ENCODE measurements around the gene CERK.

DNA sequence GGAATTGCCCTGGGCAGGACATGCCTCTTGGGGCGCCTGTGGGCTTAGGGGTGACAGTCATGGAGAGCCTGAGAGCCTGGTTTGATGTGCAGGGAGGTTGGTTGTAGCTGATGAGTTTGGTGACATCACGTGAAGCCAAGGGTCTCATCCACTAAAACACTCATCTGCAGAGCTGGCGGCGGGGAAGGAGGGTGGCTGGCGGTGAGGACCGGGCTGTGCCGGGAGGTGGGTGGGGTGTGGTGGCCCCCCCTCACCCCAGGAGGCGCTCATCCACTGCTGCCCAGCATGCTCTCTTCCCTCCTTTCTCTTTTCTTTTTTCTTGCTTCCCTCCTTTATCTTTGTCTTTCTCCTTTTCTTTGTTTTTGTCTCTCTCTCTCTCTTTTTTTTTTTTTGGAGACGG lies 68.9 kb downstream of the CERK start:
- TF ChIP-seq, protein P1, sequence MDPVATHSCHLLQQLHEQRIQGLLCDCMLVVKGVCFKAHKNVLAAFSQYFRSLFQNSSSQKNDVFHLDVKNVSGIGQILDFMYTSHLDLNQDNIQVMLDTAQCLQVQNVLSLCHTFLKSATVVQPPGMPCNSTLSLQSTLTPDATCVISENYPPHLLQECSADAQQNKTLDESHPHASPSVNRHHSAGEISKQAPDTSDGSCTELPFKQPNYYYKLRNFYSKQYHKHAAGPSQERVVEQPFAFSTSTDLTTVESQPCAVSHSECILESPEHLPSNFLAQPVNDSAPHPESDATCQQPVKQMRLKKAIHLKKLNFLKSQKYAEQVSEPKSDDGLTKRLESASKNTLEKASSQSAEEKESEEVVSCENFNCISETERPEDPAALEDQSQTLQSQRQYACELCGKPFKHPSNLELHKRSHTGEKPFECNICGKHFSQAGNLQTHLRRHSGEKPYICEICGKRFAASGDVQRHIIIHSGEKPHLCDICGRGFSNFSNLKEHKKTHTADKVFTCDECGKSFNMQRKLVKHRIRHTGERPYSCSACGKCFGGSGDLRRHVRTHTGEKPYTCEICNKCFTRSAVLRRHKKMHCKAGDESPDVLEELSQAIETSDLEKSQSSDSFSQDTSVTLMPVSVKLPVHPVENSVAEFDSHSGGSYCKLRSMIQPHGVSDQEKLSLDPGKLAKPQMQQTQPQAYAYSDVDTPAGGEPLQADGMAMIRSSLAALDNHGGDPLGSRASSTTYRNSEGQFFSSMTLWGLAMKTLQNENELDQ (CRISPR knock-in tag; IDR thresholded peaks at IDR 0.05; ENCODE audit: borderline replicate concordance), result no peak
- no peak for TF ChIP-seq EED (CRISPR knock-in tag; IDR thresholded peaks at IDR 0.05)
- TF ChIP-seq CCDC6 (CRISPR knock-in tag; IDR thresholded peaks at IDR 0.05), result no peak
- TF ChIP-seq ELF4 (CRISPR knock-in tag; IDR thresholded peaks at IDR 0.05; ENCODE audit: borderline replicate concordance), result no peak
- TF ChIP-seq, protein P2, sequence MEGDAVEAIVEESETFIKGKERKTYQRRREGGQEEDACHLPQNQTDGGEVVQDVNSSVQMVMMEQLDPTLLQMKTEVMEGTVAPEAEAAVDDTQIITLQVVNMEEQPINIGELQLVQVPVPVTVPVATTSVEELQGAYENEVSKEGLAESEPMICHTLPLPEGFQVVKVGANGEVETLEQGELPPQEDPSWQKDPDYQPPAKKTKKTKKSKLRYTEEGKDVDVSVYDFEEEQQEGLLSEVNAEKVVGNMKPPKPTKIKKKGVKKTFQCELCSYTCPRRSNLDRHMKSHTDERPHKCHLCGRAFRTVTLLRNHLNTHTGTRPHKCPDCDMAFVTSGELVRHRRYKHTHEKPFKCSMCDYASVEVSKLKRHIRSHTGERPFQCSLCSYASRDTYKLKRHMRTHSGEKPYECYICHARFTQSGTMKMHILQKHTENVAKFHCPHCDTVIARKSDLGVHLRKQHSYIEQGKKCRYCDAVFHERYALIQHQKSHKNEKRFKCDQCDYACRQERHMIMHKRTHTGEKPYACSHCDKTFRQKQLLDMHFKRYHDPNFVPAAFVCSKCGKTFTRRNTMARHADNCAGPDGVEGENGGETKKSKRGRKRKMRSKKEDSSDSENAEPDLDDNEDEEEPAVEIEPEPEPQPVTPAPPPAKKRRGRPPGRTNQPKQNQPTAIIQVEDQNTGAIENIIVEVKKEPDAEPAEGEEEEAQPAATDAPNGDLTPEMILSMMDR (CRISPR knock-in tag; IDR thresholded peaks at IDR 0.05), result no peak
- TF ChIP-seq, protein P3, sequence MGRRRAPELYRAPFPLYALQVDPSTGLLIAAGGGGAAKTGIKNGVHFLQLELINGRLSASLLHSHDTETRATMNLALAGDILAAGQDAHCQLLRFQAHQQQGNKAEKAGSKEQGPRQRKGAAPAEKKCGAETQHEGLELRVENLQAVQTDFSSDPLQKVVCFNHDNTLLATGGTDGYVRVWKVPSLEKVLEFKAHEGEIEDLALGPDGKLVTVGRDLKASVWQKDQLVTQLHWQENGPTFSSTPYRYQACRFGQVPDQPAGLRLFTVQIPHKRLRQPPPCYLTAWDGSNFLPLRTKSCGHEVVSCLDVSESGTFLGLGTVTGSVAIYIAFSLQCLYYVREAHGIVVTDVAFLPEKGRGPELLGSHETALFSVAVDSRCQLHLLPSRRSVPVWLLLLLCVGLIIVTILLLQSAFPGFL (CRISPR knock-in tag; IDR thresholded peaks at IDR 0.05), result no peak
- TF ChIP-seq, protein P4, sequence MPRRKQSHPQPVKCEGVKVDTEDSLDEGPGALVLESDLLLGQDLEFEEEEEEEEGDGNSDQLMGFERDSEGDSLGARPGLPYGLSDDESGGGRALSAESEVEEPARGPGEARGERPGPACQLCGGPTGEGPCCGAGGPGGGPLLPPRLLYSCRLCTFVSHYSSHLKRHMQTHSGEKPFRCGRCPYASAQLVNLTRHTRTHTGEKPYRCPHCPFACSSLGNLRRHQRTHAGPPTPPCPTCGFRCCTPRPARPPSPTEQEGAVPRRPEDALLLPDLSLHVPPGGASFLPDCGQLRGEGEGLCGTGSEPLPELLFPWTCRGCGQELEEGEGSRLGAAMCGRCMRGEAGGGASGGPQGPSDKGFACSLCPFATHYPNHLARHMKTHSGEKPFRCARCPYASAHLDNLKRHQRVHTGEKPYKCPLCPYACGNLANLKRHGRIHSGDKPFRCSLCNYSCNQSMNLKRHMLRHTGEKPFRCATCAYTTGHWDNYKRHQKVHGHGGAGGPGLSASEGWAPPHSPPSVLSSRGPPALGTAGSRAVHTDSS (CRISPR knock-in tag; conservative IDR thresholded peaks at IDR 0.05), result no peak
- TF ChIP-seq, protein P5, sequence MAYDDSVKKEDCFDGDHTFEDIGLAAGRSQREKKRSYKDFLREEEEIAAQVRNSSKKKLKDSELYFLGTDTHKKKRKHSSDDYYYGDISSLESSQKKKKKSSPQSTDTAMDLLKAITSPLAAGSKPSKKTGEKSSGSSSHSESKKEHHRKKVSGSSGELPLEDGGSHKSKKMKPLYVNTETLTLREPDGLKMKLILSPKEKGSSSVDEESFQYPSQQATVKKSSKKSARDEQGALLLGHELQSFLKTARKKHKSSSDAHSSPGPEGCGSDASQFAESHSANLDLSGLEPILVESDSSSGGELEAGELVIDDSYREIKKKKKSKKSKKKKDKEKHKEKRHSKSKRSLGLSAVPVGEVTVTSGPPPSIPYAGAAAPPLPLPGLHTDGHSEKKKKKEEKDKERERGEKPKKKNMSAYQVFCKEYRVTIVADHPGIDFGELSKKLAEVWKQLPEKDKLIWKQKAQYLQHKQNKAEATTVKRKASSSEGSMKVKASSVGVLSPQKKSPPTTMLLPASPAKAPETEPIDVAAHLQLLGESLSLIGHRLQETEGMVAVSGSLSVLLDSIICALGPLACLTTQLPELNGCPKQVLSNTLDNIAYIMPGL (CRISPR knock-in tag; IDR thresholded peaks at IDR 0.05; ENCODE audit: borderline replicate concordance in 1 of 2, low read depth in 1 of 2), result no peak
- TF ChIP-seq, protein P6, sequence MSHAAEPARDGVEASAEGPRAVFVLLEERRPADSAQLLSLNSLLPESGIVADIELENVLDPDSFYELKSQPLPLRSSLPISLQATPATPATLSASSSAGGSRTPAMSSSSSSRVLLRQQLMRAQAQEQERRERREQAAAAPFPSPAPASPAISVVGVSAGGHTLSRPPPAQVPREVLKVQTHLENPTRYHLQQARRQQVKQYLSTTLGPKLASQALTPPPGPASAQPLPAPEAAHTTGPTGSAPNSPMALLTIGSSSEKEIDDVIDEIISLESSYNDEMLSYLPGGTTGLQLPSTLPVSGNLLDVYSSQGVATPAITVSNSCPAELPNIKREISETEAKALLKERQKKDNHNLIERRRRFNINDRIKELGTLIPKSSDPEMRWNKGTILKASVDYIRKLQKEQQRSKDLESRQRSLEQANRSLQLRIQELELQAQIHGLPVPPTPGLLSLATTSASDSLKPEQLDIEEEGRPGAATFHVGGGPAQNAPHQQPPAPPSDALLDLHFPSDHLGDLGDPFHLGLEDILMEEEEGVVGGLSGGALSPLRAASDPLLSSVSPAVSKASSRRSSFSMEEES (CRISPR knock-in tag; IDR thresholded peaks at IDR 0.05), result no peak
- no peak for TF ChIP-seq ZNF703 (CRISPR knock-in tag; IDR thresholded peaks at IDR 0.05; ENCODE audit: borderline replicate concordance)
- no peak for TF ChIP-seq CENPX (CRISPR knock-in tag; IDR thresholded peaks at IDR 0.05)
- TF ChIP-seq, protein P7, sequence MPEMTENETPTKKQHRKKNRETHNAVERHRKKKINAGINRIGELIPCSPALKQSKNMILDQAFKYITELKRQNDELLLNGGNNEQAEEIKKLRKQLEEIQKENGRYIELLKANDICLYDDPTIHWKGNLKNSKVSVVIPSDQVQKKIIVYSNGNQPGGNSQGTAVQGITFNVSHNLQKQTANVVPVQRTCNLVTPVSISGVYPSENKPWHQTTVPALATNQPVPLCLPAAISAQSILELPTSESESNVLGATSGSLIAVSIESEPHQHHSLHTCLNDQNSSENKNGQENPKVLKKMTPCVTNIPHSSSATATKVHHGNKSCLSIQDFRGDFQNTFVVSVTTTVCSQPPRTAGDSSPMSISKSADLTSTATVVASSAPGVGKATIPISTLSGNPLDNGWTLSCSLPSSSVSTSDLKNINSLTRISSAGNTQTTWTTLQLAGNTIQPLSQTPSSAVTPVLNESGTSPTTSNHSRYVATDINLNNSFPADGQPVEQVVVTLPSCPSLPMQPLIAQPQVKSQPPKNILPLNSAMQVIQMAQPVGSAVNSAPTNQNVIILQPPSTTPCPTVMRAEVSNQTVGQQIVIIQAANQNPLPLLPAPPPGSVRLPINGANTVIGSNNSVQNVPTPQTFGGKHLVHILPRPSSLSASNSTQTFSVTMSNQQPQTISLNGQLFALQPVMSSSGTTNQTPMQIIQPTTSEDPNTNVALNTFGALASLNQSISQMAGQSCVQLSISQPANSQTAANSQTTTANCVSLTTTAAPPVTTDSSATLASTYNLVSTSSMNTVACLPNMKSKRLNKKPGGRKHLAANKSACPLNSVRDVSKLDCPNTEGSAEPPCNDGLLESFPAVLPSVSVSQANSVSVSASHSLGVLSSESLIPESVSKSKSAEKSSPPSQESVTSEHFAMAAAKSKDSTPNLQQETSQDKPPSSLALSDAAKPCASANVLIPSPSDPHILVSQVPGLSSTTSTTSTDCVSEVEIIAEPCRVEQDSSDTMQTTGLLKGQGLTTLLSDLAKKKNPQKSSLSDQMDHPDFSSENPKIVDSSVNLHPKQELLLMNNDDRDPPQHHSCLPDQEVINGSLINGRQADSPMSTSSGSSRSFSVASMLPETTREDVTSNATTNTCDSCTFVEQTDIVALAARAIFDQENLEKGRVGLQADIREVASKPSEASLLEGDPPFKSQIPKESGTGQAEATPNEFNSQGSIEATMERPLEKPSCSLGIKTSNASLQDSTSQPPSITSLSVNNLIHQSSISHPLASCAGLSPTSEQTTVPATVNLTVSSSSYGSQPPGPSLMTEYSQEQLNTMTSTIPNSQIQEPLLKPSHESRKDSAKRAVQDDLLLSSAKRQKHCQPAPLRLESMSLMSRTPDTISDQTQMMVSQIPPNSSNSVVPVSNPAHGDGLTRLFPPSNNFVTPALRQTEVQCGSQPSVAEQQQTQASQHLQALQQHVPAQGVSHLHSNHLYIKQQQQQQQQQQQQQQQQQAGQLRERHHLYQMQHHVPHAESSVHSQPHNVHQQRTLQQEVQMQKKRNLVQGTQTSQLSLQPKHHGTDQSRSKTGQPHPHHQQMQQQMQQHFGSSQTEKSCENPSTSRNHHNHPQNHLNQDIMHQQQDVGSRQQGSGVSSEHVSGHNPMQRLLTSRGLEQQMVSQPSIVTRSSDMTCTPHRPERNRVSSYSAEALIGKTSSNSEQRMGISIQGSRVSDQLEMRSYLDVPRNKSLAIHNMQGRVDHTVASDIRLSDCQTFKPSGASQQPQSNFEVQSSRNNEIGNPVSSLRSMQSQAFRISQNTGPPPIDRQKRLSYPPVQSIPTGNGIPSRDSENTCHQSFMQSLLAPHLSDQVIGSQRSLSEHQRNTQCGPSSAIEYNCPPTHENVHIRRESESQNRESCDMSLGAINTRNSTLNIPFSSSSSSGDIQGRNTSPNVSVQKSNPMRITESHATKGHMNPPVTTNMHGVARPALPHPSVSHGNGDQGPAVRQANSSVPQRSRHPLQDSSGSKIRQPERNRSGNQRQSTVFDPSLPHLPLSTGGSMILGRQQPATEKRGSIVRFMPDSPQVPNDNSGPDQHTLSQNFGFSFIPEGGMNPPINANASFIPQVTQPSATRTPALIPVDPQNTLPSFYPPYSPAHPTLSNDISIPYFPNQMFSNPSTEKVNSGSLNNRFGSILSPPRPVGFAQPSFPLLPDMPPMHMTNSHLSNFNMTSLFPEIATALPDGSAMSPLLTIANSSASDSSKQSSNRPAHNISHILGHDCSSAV (CRISPR knock-in tag; IDR thresholded peaks at IDR 0.05; ENCODE audit: borderline replicate concordance), result no peak
- no peak for TF ChIP-seq RFX5 (IDR thresholded peaks at IDR 0.05; ENCODE audit: low read depth, low read length)

Measured in HepG2 (cell line).